Activated T-cell treated with anti-CD3 and anti-CD28 coated beads, Interleukin-2, amount 50 U/mL, for 24 hours (primary cell): ENCODE results near the gene NELL1.

ENCODE experiments used
- DNase-seq: peaks from one replicate; pipeline ENCODE4 v3.0.0-alpha.2; 2020
- H3K27ac Mint-ChIP-seq: 2 replicates; pipeline ENCODE4 v1.8.0; 2020; ENCODE audit warnings: mild to moderate bottlenecking, mixed read lengths
- H3K27me3 Mint-ChIP-seq: 2 replicates; pipeline ENCODE4 v1.8.0; 2020; ENCODE audit warnings: mixed read lengths
- H3K36me3 Mint-ChIP-seq: 2 replicates; pipeline ENCODE4 v1.8.0; 2020; ENCODE audit warnings: low read depth, mixed read lengths
- H3K4me1 Mint-ChIP-seq: 2 replicates; pipeline ENCODE4 v1.8.0; 2020; ENCODE audit warnings: low read depth, mixed read lengths
- H3K4me3 Mint-ChIP-seq: 2 replicates; pipeline ENCODE4 v1.8.0; 2020; ENCODE audit warnings: mild to moderate bottlenecking, moderate library complexity, mixed read lengths
- H3K9me3 Mint-ChIP-seq: 2 replicates; pipeline ENCODE4 v1.8.0; 2020; ENCODE audit warnings: mixed read lengths

The NELL1 gene

GRCh38 chr11:21505070-21505469 is 835.7 kb downstream of the NELL1 start:
- no peak for DNase-seq
- no peak overlapping the region for H3K4me3 Mint-ChIP-seq
- no peaks in the 10 kb centered on the region for H3K4me1 Mint-ChIP-seq
- peaks cover 4% of the 10 kb centered on the region for H3K9me3 Mint-ChIP-seq
- no peaks in the 10 kb centered on the region for H3K27me3 Mint-ChIP-seq
- H3K36me3 Mint-ChIP-seq = no peaks in the 10 kb centered on the region
- H3K27ac Mint-ChIP-seq = no peak overlapping the region

DNA sequence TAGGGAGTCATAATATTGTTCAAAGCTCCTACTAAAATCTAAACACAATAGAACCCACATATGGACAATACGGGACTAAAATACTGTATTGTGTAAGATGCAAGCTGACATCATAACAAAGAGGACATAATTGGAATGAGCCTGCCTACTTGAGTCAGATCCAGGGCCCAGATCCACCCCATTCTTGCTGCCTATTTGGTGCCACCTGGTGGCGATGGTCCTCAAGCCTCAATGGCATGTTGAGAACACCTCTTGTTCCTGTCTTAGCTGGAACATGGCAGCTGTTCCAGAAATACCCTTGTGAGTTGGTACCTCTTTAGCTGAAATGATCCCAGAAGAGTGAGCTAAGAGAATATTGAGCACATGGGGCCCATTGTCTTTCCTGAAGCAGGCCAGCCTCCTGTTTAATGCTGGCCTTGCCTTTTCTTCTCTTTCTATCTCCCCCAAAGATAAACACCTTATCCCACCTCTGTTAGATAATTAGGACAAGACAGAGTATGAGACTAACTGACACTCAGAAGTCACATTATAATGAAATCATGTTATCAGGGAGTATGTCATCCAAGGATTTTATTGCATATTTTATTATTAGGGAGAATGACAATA is 842.6 kb downstream of the NELL1 start:
- Mint-ChIP-seq H3K27me3 (no peaks in the 10 kb centered on the region), H3K27ac (no peak overlapping the region)
- DNase-seq = peak; percentile 30

GRCh38 chr11:21514316-21514715 is 844.9 kb downstream of the NELL1 start:
- Mint-ChIP-seq H3K4me3 (no peak overlapping the region), H3K9me3 (peaks cover 9% of the 10 kb centered on the region), H3K4me1 (no peaks in the 10 kb centered on the region), H3K36me3 (no peaks in the 10 kb centered on the region), H3K27ac (no peak overlapping the region), H3K27me3 (no peaks in the 10 kb centered on the region)
- DNase-seq = no peak

More for the DNA sequence above, 842.6 kb downstream of the NELL1 start:
- no peaks in the 10 kb centered on the region for H3K36me3 Mint-ChIP-seq
- no peak overlapping the region for H3K4me3 Mint-ChIP-seq
- no peaks in the 10 kb centered on the region for H3K4me1 Mint-ChIP-seq
- no peaks in the 10 kb centered on the region for H3K9me3 Mint-ChIP-seq

DNA sequence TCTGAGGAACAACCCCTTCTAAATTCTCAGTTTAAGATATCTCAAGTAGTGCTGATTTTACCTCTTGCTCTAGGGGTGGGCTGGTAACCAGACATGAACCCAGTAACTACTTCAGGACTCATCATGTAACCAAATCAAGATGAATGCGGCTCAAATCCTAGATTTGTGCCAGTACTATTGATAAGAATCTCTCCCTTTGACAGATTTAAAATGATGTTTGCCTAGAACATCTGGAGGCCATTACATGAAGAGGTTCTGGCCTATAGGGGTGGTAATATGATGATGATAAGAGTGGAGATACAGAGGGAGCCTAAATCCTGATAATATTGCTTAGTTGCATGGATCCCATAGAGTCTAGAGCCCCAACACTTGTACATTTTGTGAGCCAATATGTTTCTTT is 850.9 kb downstream of the NELL1 start:
- H3K27me3 Mint-ChIP-seq = no peaks in the 10 kb centered on the region
- no peaks in the 10 kb centered on the region for H3K4me1 Mint-ChIP-seq
- no peak for DNase-seq
- H3K36me3 Mint-ChIP-seq = no peaks in the 10 kb centered on the region
- no peak overlapping the region for H3K4me3 Mint-ChIP-seq
- H3K9me3 Mint-ChIP-seq = peaks cover 18% of the 10 kb centered on the region
- H3K27ac Mint-ChIP-seq = no peak overlapping the region

DNA sequence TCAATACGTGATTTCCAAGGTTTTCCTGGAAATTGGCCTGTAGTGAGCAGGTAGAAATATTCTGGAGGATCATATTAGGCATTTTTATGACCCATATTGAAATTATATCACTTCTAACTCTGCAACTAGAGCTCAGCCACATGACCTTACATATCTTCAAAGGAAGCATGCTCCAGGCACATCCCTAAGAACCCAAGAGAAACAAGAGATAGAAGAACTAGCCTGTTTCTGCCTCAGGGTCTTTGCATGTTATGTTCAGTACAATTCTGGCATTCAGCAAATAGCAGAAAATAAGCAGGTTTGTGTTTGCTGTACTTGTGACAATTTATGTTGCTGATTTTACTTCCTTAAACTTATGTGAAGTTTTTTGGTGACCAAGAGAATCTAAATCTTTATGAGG is 859.8 kb downstream of the NELL1 start:
- no peaks in the 10 kb centered on the region for H3K4me1 Mint-ChIP-seq
- no peak overlapping the region for H3K27ac Mint-ChIP-seq
- H3K27me3 Mint-ChIP-seq = no peaks in the 10 kb centered on the region
- H3K9me3 Mint-ChIP-seq = peaks cover 9% of the 10 kb centered on the region
- no peaks in the 10 kb centered on the region for H3K36me3 Mint-ChIP-seq
- no peak overlapping the region for H3K4me3 Mint-ChIP-seq
- DNase-seq = no peak

- H3K9me3 Mint-ChIP-seq = no peaks in the 10 kb centered on the region
- no peaks in the 10 kb centered on the region for H3K4me1 Mint-ChIP-seq
- DNase-seq = no peak
- no peak overlapping the region for H3K4me3 Mint-ChIP-seq
- H3K36me3 Mint-ChIP-seq = no peaks in the 10 kb centered on the region
- no peak overlapping the region for H3K27ac Mint-ChIP-seq
- no peaks in the 10 kb centered on the region for H3K27me3 Mint-ChIP-seq
Measured at GRCh38 chr11:21534288-21534687, 864.9 kb downstream of the NELL1 start.

DNA sequence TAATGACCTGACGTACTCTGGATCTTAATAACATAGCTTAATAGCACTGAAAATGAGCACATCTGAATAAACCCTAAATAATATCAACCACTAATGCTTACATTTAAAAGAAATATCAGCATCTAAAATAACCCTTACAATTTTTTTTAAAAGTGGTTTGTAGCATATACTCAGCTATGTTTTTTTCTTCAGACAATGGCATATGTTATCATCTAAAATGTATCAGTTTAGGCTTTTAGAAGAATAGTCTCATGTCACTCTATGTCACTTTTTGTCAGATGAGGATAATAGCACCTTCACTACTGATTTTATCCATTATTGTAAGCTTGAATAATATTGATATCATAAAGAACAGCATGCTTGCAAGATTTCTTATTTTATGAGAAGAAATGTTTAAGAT is 868.6 kb downstream of the NELL1 start:
- Mint-ChIP-seq H3K4me3 (no peak overlapping the region), H3K4me1 (no peaks in the 10 kb centered on the region), H3K27ac (no peak overlapping the region), H3K36me3 (no peaks in the 10 kb centered on the region), H3K27me3 (no peaks in the 10 kb centered on the region), H3K9me3 (peaks cover 10% of the 10 kb centered on the region)
- DNase-seq = no peak

GRCh38 chr11:21541187-21541751 is 871.9 kb downstream of the NELL1 start:
- H3K4me3 Mint-ChIP-seq = no peak overlapping the region

GRCh38 chr11:21543901-21544300 is 874.5 kb downstream of the NELL1 start:
- Mint-ChIP-seq H3K4me3 (no peak overlapping the region), H3K36me3 (no peaks in the 10 kb centered on the region), H3K27ac (no peak overlapping the region)

More at GRCh38 chr11:21541187-21541751, 871.9 kb downstream of the NELL1 start:
- Mint-ChIP-seq H3K27me3 (no peaks in the 10 kb centered on the region), H3K36me3 (no peaks in the 10 kb centered on the region), H3K4me1 (no peaks in the 10 kb centered on the region), H3K9me3 (peaks cover 12% of the 10 kb centered on the region), H3K27ac (no peak overlapping the region)
- no peak for DNase-seq

GRCh38 chr11:21545699-21546098 is 876.3 kb downstream of the NELL1 start:
- Mint-ChIP-seq H3K4me3 (no peak overlapping the region), H3K9me3 (peaks cover 17% of the 10 kb centered on the region), H3K4me1 (no peaks in the 10 kb centered on the region), H3K27me3 (no peaks in the 10 kb centered on the region), H3K27ac (no peak overlapping the region), H3K36me3 (no peaks in the 10 kb centered on the region)
- DNase-seq = no peak

More at GRCh38 chr11:21543901-21544300, 874.5 kb downstream of the NELL1 start:
- no peaks in the 10 kb centered on the region for H3K4me1 Mint-ChIP-seq
- peaks cover 23% of the 10 kb centered on the region for H3K9me3 Mint-ChIP-seq
- H3K27me3 Mint-ChIP-seq = no peaks in the 10 kb centered on the region
- DNase-seq = no peak

- no peaks in the 10 kb centered on the region for H3K36me3 Mint-ChIP-seq
- no peak overlapping the region for H3K4me3 Mint-ChIP-seq
- no peak overlapping the region for H3K27ac Mint-ChIP-seq
- H3K9me3 Mint-ChIP-seq = peaks cover 17% of the 10 kb centered on the region
- DNase-seq = no peak
- no peaks in the 10 kb centered on the region for H3K4me1 Mint-ChIP-seq
- H3K27me3 Mint-ChIP-seq = no peaks in the 10 kb centered on the region
Measured at GRCh38 chr11:21546703-21547102, 877.3 kb downstream of the NELL1 start.

DNA sequence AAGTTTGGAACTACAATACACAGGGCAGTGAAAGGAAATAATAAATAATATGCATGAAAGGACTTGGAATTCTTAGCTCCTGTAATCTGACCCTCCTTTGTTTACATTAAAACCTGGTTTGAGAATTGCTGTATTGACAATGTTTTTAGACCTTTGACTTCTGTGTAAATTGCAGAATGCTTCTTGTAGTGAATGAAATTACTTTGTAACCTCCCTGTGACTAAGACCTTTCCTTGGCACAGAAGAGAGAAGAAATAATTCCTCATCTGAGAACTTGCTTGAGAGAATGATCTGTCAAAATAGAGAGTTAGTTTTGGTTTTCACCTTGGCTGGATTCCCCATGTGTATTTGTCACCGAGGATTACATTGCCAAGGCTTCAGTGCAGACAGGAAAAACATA is 883.5 kb downstream of the NELL1 start:
- Mint-ChIP-seq H3K27me3 (no peaks in the 10 kb centered on the region), H3K9me3 (peaks cover 4% of the 10 kb centered on the region), H3K27ac (no peak overlapping the region), H3K36me3 (no peaks in the 10 kb centered on the region), H3K4me3 (no peak overlapping the region), H3K4me1 (no peaks in the 10 kb centered on the region)
- no peak for DNase-seq

DNA sequence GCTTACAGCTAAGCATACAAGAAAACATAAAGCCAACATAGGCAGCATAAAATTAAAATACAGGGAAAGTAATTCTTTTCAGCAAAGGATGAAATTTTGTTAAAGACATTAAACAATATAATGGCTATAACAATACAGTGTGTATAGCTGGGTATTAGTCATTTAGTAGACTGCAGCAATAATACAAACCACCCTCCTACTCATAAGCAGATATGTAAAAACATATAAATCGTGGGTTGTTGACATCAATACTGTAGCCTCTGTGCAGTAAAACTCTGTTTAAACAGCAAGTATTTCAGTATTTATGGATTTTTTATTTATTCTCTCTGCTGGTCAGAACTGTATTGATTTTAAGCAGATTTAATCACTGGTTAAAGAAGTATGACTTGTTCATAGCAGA is 884.4 kb downstream of the NELL1 start:
- Mint-ChIP-seq H3K27ac (no peak overlapping the region), H3K4me1 (no peaks in the 10 kb centered on the region), H3K4me3 (no peak overlapping the region), H3K27me3 (no peaks in the 10 kb centered on the region), H3K9me3 (peaks cover 2% of the 10 kb centered on the region), H3K36me3 (no peaks in the 10 kb centered on the region)
- no peak for DNase-seq

DNA sequence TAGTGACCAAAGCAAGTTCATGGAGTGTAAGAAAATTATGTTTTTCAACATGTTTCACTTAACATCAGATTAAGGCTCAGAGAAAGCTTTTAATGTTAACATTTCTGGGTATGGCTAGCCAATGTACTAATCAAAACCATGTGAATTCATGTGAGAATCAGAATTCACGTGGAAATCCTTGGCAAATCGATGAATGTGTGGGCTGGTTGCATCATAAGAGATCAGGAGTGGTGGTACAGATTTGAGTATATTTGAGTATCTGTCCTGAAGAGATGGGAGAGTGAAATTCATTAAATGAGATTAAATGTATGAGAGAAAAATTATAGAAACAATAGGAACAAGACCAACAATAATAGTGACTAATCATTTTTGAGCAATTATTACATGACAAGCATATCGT is 884.9 kb downstream of the NELL1 start:
- no peak for DNase-seq
- H3K4me3 Mint-ChIP-seq = no peak overlapping the region
- no peaks in the 10 kb centered on the region for H3K27me3 Mint-ChIP-seq
- no peaks in the 10 kb centered on the region for H3K4me1 Mint-ChIP-seq
- peaks cover 4% of the 10 kb centered on the region for H3K9me3 Mint-ChIP-seq
- no peaks in the 10 kb centered on the region for H3K36me3 Mint-ChIP-seq
- no peak overlapping the region for H3K27ac Mint-ChIP-seq

DNA sequence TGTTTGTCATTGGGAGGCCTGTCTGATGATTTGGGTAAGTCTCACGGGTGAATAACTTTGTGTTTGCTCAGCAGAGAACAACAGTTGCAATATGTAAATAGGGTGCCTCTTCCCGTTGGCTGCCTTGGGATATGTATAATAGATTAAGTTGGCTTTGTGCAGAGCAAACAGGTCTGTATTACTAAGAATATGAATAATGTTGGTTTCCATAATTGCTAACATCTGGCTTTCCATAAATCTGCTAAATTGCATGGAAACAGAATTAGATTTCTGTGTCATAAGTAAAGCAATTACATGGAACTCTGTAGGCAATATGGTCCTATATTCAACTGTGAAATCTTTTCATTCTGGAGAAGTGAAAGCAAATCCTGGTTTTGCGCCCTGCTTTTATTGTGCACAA is 887.5 kb downstream of the NELL1 start:
- Mint-ChIP-seq H3K4me1 (no peaks in the 10 kb centered on the region), H3K27me3 (no peaks in the 10 kb centered on the region), H3K36me3 (no peaks in the 10 kb centered on the region), H3K4me3 (no peak overlapping the region), H3K9me3 (peaks cover 6% of the 10 kb centered on the region), H3K27ac (no peak overlapping the region)
- no peak for DNase-seq
